ENCODE results near the gene SNRPA.

SNRPA gene

DNA sequence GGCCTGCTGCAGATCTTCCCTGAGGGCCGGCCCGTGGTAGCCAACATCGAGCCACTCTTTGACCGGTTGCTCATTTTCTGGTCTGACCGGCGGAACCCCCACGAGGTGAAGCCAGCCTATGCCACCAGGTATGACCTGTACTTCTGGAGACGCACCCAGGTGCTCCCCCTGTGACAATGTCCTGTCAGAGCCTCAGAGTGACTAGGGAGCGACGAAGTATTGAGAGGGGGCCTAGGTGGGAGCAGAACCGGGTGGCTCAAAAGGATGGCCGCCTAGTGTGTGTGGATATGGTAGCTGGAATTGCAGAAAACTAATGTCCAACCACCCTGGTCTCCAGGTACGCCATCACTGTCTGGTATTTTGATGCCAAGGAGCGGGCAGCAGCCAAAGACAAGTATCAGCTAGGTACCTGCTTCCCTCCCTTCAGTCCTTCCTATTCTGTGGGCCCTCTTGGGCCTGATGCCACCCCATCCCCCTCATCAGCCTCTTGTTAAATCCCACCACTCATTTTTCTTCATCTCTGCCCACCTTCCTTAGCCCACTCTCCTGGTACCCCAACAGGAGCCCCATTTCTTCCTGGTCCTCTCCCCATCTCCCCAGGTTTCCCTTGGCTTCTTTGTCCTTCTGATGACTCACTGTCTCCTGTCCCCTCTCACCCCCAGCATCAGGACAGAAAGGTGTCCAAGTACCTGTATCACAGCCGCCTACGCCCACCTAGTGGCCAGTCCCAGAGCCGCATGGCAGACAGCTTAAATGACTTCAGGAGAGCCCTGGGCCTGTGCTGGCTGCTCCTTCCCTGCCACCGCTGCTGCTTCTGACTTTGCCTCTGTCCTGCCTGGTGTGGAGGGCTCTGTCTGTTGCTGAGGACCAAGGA, 56.4 kb downstream of the SNRPA start:
- H3K4me3 ChIP-seq (ENCODE audit: low read depth, low read length) = no peak overlapping the region
- TF ChIP-seq POLR2A (IDR thresholded peaks at IDR 0.05; ENCODE audit: extremely low read depth, insufficient read length) (no peak), MYC (IDR thresholded peaks at IDR 0.05; ENCODE audit: low read depth, low read length) (no peak)
- TF ChIP-seq, protein P1, sequence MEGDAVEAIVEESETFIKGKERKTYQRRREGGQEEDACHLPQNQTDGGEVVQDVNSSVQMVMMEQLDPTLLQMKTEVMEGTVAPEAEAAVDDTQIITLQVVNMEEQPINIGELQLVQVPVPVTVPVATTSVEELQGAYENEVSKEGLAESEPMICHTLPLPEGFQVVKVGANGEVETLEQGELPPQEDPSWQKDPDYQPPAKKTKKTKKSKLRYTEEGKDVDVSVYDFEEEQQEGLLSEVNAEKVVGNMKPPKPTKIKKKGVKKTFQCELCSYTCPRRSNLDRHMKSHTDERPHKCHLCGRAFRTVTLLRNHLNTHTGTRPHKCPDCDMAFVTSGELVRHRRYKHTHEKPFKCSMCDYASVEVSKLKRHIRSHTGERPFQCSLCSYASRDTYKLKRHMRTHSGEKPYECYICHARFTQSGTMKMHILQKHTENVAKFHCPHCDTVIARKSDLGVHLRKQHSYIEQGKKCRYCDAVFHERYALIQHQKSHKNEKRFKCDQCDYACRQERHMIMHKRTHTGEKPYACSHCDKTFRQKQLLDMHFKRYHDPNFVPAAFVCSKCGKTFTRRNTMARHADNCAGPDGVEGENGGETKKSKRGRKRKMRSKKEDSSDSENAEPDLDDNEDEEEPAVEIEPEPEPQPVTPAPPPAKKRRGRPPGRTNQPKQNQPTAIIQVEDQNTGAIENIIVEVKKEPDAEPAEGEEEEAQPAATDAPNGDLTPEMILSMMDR (IDR thresholded peaks at IDR 0.05; ENCODE audit: low read depth, low read length) = no peak
- TF ChIP-seq, protein P2, sequence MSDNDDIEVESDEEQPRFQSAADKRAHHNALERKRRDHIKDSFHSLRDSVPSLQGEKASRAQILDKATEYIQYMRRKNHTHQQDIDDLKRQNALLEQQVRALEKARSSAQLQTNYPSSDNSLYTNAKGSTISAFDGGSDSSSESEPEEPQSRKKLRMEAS (IDR thresholded peaks at IDR 0.05; ENCODE audit: low read depth, low read length) = no peak
- no peak for DNase-seq (ENCODE audit: low read depth)

DNA sequence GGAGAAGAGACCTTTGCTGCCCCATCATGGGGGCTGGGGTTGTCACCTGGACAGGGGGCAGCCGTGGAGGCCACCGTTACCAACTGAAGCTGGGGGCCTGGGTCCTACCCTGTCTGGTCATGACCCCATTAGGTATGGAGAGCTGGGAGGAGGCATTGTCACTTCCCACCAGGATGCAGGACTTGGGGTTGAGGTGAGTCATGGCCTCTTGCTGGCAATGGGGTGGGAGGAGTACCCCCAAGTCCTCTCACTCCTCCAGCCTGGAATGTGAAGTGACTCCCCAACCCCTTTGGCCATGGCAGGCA, 57.0 kb downstream of the SNRPA start:
- TF ChIP-seq, protein P1 (IDR thresholded peaks at IDR 0.05; ENCODE audit: low read depth, low read length) = no peak
- TF ChIP-seq, protein P2 (IDR thresholded peaks at IDR 0.05; ENCODE audit: low read depth, low read length) = no peak
- TF ChIP-seq MYC (IDR thresholded peaks at IDR 0.05; ENCODE audit: low read depth, low read length) (no peak), POLR2A (IDR thresholded peaks at IDR 0.05; ENCODE audit: extremely low read depth, insufficient read length) (no peak)
- H3K4me3 ChIP-seq (ENCODE audit: low read depth, low read length) = no peak overlapping the region
- no peak for DNase-seq (ENCODE audit: low read depth)

DNA sequence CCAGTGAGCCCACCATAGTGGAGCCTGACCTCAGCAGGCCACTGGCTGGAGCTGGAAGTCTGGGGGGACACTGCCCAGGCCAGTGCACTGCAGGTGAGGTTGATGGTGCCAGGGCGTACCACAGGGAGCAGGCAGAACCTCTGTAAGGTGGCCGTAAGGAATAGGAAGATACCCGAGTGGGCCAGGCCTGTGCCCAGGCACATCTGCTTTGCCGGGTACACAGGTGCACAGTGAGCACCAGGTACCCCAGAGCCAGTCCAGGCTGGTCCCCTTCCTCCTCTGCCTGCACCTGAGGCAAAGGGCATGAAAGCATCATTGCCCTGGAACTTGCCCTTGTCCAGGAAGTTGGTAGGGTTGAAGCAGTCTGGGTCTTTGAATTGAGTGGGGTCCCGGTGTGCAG, 57.5 kb downstream of the SNRPA start:
- TF ChIP-seq POLR2A (IDR thresholded peaks at IDR 0.05; ENCODE audit: extremely low read depth, insufficient read length) = no peak

DNA sequence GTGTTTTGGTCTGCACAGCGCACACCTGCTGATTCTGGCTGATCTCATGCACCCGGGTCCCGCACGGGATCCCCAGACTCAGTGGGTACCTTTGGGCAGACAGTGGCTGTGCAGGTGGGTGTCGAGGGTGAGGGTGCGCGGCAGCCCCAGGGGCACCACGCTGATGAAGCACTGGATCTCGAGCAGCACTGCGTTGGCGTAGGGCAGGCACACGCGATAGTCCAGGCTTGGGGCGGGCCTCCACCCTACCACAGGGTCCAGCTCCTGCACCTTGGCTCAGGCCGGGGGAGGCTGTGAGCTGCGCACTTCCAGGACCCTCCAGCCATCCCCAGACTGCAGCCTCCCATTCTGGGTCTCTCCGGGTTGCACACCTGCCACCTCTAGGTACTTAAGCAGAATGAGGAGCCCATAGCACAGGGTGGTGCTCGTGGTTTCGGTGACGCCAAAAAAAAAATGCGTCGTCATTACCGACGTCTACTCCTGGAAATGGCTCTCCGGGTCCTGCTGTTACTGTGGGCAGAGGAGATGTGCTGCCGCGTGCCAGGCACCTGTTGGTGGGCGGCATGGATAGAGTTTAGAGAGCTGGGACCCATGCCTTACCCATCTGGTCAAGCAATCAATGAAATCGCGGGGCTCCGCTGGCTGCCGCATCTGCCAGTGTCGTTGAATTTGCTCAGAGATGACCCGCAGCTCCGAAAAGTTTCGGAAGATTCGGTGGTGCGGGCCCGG, 58.5 kb downstream of the SNRPA start:
- no peak for TF ChIP-seq MYC (IDR thresholded peaks at IDR 0.05; ENCODE audit: low read depth, low read length)
- TF ChIP-seq, protein P2 (IDR thresholded peaks at IDR 0.05; ENCODE audit: low read depth, low read length) = no peak
- no peak for TF ChIP-seq POLR2A (IDR thresholded peaks at IDR 0.05; ENCODE audit: extremely low read depth, insufficient read length)
- TF ChIP-seq, protein P1 (IDR thresholded peaks at IDR 0.05; ENCODE audit: low read depth, low read length) = no peak

More for the DNA sequence above, 57.5 kb downstream of the SNRPA start:
- no peak overlapping the region for H3K4me3 ChIP-seq (ENCODE audit: low read depth, low read length)
- DNase-seq (ENCODE audit: low read depth) = no peak

DNA sequence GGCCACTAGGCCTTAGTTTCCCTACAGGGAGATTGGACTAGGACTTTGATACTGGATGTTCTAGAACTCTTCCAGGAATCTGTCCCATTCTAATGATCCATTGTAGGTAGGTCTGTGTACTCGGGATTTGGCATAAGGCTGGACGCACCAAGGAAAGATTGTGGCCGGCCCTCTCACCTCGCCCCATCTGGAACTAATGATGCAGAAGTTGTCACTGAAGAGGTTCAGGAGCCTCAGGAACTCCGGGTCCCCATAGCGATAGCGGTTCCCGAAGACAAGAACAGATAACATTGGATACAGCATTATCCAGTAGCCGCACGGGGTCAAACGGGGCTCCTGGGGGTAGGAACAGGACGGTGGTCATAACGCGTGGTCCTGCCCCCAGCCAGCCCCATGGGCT, 59.2 kb downstream of the SNRPA start:
- DNase-seq (ENCODE audit: low read depth) = no peak
- TF ChIP-seq POLR2A (IDR thresholded peaks at IDR 0.05; ENCODE audit: extremely low read depth, insufficient read length) (no peak), MYC (IDR thresholded peaks at IDR 0.05; ENCODE audit: low read depth, low read length) (no peak)
- TF ChIP-seq, protein P1 (IDR thresholded peaks at IDR 0.05; ENCODE audit: low read depth, low read length) = no peak
- TF ChIP-seq, protein P2 (IDR thresholded peaks at IDR 0.05; ENCODE audit: low read depth, low read length) = no peak
- no peak overlapping the region for H3K4me3 ChIP-seq (ENCODE audit: low read depth, low read length)

More for the DNA sequence above, 58.5 kb downstream of the SNRPA start:
- H3K4me3 ChIP-seq (ENCODE audit: low read depth, low read length) = no peak overlapping the region
- DNase-seq (ENCODE audit: low read depth) = no peak

DNA sequence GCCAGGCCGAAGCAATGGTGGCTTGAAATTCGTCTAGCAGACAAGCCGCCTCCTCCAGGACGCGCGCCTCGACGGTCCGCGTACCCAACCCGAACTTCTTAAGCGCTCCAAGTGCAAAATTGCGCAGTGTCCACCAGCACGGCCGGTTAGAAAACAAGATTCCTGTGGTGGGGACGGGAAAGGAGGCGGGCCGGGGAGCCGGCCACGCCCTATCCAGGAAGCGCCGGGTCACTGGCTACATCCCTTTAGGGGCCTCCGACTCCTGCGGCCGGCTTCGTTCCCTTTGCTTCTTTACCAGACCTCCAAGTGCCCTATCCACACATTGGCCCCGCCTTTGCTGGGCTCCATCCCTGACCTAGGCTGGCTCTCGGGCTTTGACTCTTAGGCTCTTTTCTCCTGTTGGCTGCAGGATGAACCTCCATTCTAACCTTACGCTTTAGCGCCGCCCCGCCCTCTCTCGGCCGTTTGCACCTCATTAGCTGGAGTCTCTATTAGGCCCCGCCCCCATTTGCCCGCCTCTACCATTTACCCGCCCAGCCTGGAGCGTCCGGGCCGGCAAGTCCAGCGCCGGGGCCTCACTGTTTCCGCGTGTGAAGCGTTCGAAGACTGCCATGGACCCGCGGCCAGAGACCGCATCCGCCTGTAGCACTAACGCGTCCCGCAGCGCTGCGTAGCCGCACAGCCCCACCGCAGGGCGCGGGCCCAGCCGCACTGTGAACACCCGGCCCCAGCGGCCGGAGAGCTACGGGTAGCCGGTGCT, 59.8 kb downstream of the SNRPA start:
- peak; percentile 70 for DNase-seq (ENCODE audit: low read depth)
- peak overlapping the region; percentile 25 for H3K4me3 ChIP-seq (ENCODE audit: low read depth, low read length)

Data from NB4 (cell line).